PC-3 (cell line): Measurements from ENCODE around the gene GTF2H3. TPM values are rescaled to one million over a fixed set of nuclear protein-coding genes. Genes with fewer than 3 reads are reported as not detected.
A peak's percentile ranks its signal among the peaks of the same experiment; 100 is the strongest.

Experiments used
- ATAC-seq: fragments of 200-7000 bp; cut with Tn5 transposase; 2 replicates; pipeline ENCODE4 v1.9.1; 2020; ENCODE audit warnings: mild to moderate bottlenecking, moderate library complexity
- BruUV-seq: library from RNA; stranded (reverse); fragments of 400-500 nt; replicated peaks from 2 replicates; lab custom pipeline; 2021; lab: Mats Ljungman, UMichigan
- CTCF ChIA-PET: fragments of 300-600 bp; sonication (Branson Sonifier 250); formaldehyde crosslinking; loops from one replicate; lab custom pipeline; 2022; ENCODE audit warnings: antibody characterized with exemption; lab: Charles Lee
- POLR2A ChIA-PET: fragments of 300-600 bp; sonication (Branson Sonifier 250); formaldehyde crosslinking; loops from one replicate; lab custom pipeline; 2022; ENCODE audit warnings: antibody characterized with exemption; ENCODE audit not compliant: unreplicated experiment; lab: Charles Lee
- DNase-seq: peaks from one replicate; pipeline ENCODE4 v3.0.0-alpha.2; 2015
- H2AFZ ChIP-seq: fragments of 300-600 bp; sonication (generic); 2 replicates; pipeline ENCODE4 v1.6.0; 2016; ENCODE audit warnings: antibody characterized with exemption, low read length
- H3F3A ChIP-seq: fragments of 300-600 bp; sonication (generic); one replicate; pipeline ENCODE4 v1.6.0; 2017; ENCODE audit warnings: antibody characterized with exemption, low read length, control low read depth, mild to moderate bottlenecking; ENCODE audit not compliant: unreplicated experiment
- H3K27ac ChIP-seq: fragments of 300-600 bp; sonication (generic); 2 replicates; pipeline ENCODE4 v1.5.1; 2016; ENCODE audit warnings: mild to moderate bottlenecking, low read length
- H3K27me3 ChIP-seq: fragments of 300-600 bp; sonication (generic); 2 replicates; pipeline ENCODE4 v1.6.1; 2016; ENCODE audit warnings: low read length, mixed read lengths
- H3K36me3 ChIP-seq: fragments of 300-600 bp; sonication (generic); 2 replicates; pipeline ENCODE4 v1.6.1; 2016; ENCODE audit warnings: low read depth, mixed run types, low read length, mixed read lengths
- H3K4me1 ChIP-seq: fragments of 300-600 bp; sonication (generic); 2 replicates; pipeline ENCODE4 v1.5.1; 2016; ENCODE audit warnings: low read length; ENCODE audit not compliant: insufficient read depth
- H3K4me2 ChIP-seq: fragments of 300-600 bp; sonication (generic); 2 replicates; pipeline ENCODE4 v1.6.0; 2016; ENCODE audit warnings: low read length
- H3K4me3 ChIP-seq: fragments of 300-600 bp; sonication (generic); 2 replicates; pipeline ENCODE4 v1.5.1; 2016; ENCODE audit warnings: mild to moderate bottlenecking, low read length, mixed read lengths
- H3K79me2 ChIP-seq: fragments of 300-600 bp; sonication (generic); 2 replicates; pipeline ENCODE4 v1.6.1; 2017; ENCODE audit warnings: low read length, mixed read lengths
- H3K9ac ChIP-seq: fragments of 300-600 bp; sonication (generic); 2 replicates; pipeline ENCODE4 v1.6.0; 2016; ENCODE audit warnings: mild to moderate bottlenecking, low read length
- H3K9me2 ChIP-seq: fragments of 300-600 bp; sonication (generic); replicated peaks from 2 replicates; pipeline ENCODE4 v1.6.1; 2016; ENCODE audit warnings: mixed run types, low read length, mixed read lengths
- H3K9me3 ChIP-seq: fragments of 300-600 bp; sonication (generic); 2 replicates; pipeline ENCODE4 v1.6.1; 2016; ENCODE audit warnings: low read length, mixed read lengths
- H4K20me1 ChIP-seq: fragments of 300-600 bp; sonication (generic); 2 replicates; pipeline ENCODE4 v1.6.1; 2016; ENCODE audit warnings: low read length, mixed read lengths
- EZH2 ChIP-seq: fragments of 300-600 bp; sonication (generic); IDR thresholded peaks from one replicate; pipeline ENCODE4 v1.6.1; 2017; ENCODE audit warnings: antibody characterized with exemption, mild to moderate bottlenecking, low read length; ENCODE audit not compliant: unreplicated experiment
- EZH2phosphoT487 ChIP-seq: fragments of 300-600 bp; sonication (generic); IDR thresholded peaks from 2 replicates; pipeline ENCODE4 v1.6.1; 2018; ENCODE audit warnings: mild to moderate bottlenecking, antibody characterized with exemption, low read length, borderline replicate concordance
- intact Hi-C: fragments of 100-400 bp; cut with micrococcal nuclease; formaldehyde crosslinking; loops from 2 replicates; pipeline ENCODE4 v1.9.0; 2023
- total RNA-seq: library from RNA; depleted of rRNA; stranded (reverse); fragments of >200 nt; gene quantifications from 2 replicates; pipeline ENCODE4 v1.2.3, GENCODE V29; 2014
- TF ChIP-seq, protein P1 (sequence below): fragments of 300-600 bp; sonication (generic); conservative IDR thresholded peaks from 2 replicates; pipeline ENCODE4 v1.5.1; 2017; ENCODE audit warnings: antibody characterized with exemption, low read depth, mild to moderate bottlenecking, low read length

Gene GTF2H3
- total RNA-seq, 1 experiment from 2014 or later: 24.2 TPM

DNA sequence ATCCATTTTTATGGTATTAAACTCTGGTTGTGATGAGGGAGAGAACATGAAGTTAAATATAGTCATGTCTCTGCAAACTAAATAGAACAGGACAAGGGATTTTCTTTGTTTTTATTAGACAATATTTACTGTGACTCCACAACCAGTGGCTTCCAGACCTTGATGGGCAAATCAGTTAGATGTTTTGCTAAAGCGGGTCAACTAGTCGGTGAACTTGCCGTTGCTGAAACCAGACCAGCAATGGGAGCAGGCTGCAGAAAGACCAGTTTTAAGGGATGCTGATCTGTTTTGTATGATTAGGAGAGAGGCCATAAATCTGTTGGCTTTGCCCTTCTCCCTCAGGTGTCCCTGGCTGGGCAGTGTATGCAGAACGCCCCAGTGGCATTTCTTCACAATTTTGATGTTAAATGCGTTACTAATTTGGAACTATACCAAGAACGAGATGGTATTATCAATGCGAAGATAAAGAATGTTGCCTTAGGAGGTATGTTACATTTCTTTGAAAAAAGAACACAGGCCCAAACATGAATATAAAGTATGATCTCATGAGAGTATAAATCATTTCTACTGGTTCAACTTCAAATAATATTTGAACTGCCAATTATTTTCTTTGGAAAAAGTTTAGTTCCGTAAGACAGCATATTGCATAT lies 56.7 kb downstream of the GTF2H3 start:
- Histone ChIP-seq H3K79me2 (no peaks in the 10 kb centered on the region), H4K20me1 (no peaks in the 10 kb centered on the region), H3K27me3 (no peaks in the 10 kb centered on the region), H3K4me2 (no peak overlapping the region), H3K27ac (no peak overlapping the region), H3K9me2 (no peaks in the 10 kb centered on the region), H2AFZ (no peak overlapping the region), H3K4me1 (no peaks in the 10 kb centered on the region), H3K9me3 (no peaks in the 10 kb centered on the region), H3K9ac (no peak overlapping the region), H3K4me3 (no peak overlapping the region), H3F3A (no peaks in the 10 kb centered on the region), H3K36me3 (no peaks in the 10 kb centered on the region)
- ChIA-PET POLR2A (interaction anchor here (0.6 kb wide), 1 partner anchor 56 kb away, joined by 3 read pairs; no protein-coding TSS in a partner anchor), CTCF (no interaction called here)
- no peak for TF ChIP-seq EZH2
- TF ChIP-seq, protein P1, sequence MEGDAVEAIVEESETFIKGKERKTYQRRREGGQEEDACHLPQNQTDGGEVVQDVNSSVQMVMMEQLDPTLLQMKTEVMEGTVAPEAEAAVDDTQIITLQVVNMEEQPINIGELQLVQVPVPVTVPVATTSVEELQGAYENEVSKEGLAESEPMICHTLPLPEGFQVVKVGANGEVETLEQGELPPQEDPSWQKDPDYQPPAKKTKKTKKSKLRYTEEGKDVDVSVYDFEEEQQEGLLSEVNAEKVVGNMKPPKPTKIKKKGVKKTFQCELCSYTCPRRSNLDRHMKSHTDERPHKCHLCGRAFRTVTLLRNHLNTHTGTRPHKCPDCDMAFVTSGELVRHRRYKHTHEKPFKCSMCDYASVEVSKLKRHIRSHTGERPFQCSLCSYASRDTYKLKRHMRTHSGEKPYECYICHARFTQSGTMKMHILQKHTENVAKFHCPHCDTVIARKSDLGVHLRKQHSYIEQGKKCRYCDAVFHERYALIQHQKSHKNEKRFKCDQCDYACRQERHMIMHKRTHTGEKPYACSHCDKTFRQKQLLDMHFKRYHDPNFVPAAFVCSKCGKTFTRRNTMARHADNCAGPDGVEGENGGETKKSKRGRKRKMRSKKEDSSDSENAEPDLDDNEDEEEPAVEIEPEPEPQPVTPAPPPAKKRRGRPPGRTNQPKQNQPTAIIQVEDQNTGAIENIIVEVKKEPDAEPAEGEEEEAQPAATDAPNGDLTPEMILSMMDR: no peak
- TF ChIP-seq EZH2phosphoT487: no peak
- DNase-seq (no peak), ATAC-seq (no peak)
- BruUV-seq: no TSS peak
- intact Hi-C loops: no loop called here

DNA sequence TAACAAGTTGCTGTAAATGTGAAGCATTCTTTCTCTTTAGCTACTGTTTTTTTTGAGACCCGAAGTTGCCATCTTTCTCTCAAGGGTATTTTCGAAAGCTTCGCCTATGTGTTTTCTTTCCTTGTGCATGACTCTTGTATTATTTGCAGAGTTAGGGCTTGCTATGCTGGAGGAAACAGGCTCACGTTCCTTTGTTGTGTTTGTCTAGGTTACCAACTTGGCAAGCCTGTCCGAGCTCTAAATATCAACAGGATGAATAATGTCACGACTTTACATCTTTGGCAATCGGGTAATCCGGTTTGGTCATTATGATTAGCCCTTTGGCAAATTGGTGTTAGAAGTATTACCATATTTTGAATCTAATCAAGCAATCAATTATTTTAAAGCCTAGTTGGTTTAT lies 62.6 kb downstream of the GTF2H3 start:
- no peak overlapping the region for H3K9ac ChIP-seq
- ATAC-seq: peak; percentile 98
- DNase-seq: peak; percentile 78
- intact Hi-C loops: loop anchor here (1.0 kb wide), 1 partner anchor 36 kb away; no protein-coding TSS in a partner anchor
- H3K9me3 ChIP-seq: no peaks in the 10 kb centered on the region
- peaks cover 12% of the 10 kb centered on the region for H3K4me1 ChIP-seq
- H3K79me2 ChIP-seq: no peaks in the 10 kb centered on the region
- BruUV-seq: no TSS peak
- no peak overlapping the region for H3K4me2 ChIP-seq
- no peaks in the 10 kb centered on the region for H3K9me2 ChIP-seq
- H3K27ac ChIP-seq: no peak overlapping the region
- H3K27me3 ChIP-seq: no peaks in the 10 kb centered on the region
- H2AFZ ChIP-seq: no peak overlapping the region
- ChIA-PET CTCF (no interaction called here), POLR2A (interaction anchor here (0.9 kb wide), 1 partner anchor 16 kb away, joined by 3 read pairs; the partner anchor contains the start of gene ATP6V0A2)
- H3K4me3 ChIP-seq: no peak overlapping the region
- no peaks in the 10 kb centered on the region for H4K20me1 ChIP-seq
- H3K36me3 ChIP-seq: peaks cover 3% of the 10 kb centered on the region; the same call in 1 of the 2 replicates
- no peaks in the 10 kb centered on the region for H3F3A ChIP-seq
- TF ChIP-seq EZH2phosphoT487: no peak
- no peak for TF ChIP-seq EZH2
- TF ChIP-seq, protein P1: no peak

DNA sequence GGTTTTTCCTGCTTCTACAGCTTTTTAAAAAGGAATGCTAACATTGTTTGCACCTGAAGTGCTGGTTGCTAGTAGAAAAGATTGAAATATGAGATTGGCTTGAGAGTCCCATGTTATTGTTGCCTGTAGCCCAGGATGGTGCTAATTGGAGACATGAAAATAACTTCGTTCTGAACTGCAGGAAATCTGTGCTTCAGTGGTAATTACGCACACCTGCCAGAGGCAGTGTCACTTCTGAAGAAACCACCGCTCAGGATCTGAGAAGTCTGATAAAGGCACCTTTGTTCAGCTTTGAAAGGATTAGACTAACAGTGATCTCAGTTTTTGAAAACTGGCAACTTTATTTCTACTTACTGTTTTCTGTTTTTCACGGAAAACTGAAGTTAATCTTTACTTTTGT lies 63.0 kb downstream of the GTF2H3 start:
- H3K4me3 ChIP-seq: no peak overlapping the region
- no peak overlapping the region for H2AFZ ChIP-seq
- H3K9me3 ChIP-seq: no peaks in the 10 kb centered on the region
- ChIA-PET CTCF (no interaction called here), POLR2A (interaction anchor here (0.9 kb wide), 1 partner anchor 15 kb away, joined by 3 read pairs; the partner anchor contains the start of gene ATP6V0A2)
- H3K36me3 ChIP-seq: peaks cover 3% of the 10 kb centered on the region; the same call in 1 of the 2 replicates
- no peak overlapping the region for H3K4me2 ChIP-seq
- no peaks in the 10 kb centered on the region for H3K27me3 ChIP-seq
- DNase-seq: no peak
- no peak overlapping the region for H3K9ac ChIP-seq
- TF ChIP-seq EZH2 (no peak), EZH2phosphoT487 (no peak)
- TF ChIP-seq, protein P1: no peak
- H3K27ac ChIP-seq: no peak overlapping the region; the same call in 1 of the 2 replicates
- no peaks in the 10 kb centered on the region for H4K20me1 ChIP-seq
- BruUV-seq: no TSS peak
- ATAC-seq: peak; percentile 49
- no peaks in the 10 kb centered on the region for H3K79me2 ChIP-seq
- H3K4me1 ChIP-seq: peaks cover 12% of the 10 kb centered on the region
- H3K9me2 ChIP-seq: no peaks in the 10 kb centered on the region
- intact Hi-C loops: loop anchor here (1.0 kb wide), 1 partner anchor 36 kb away; no protein-coding TSS in a partner anchor
- no peaks in the 10 kb centered on the region for H3F3A ChIP-seq
